GM23338 (cell line): ENCODE results near the gene UHMK1.

Experiments used
- CREB1 ChIP-seq: fragments of 250-450 bp; sonication (Bioruptor Pico); IDR thresholded peaks from 2 replicates; pipeline ENCODE4 v1.5.0; 2020; ENCODE audit warnings: low read depth, mild to moderate bottlenecking, moderate library complexity
- ETS1 ChIP-seq: IDR thresholded peaks from 2 replicates; pipeline ENCODE4 v1.6.1; 2016; ENCODE audit warnings: antibody characterized with exemption
- EZH2 ChIP-seq: fragments of 200-600 bp; sonication (generic); IDR thresholded peaks from one replicate; pipeline ENCODE4 v1.8.0; 2017; ENCODE audit warnings: antibody characterized with exemption, mild to moderate bottlenecking, low read depth; ENCODE audit not compliant: unreplicated experiment
- EZH2phosphoT487 ChIP-seq: fragments of 200-600 bp; sonication (generic); IDR thresholded peaks from one replicate; pipeline ENCODE4 v1.8.1; 2018; ENCODE audit warnings: antibody characterized with exemption; ENCODE audit not compliant: unreplicated experiment
- JUNB ChIP-seq: IDR thresholded peaks from one replicate; pipeline ENCODE4 v1.6.1; 2016; ENCODE audit warnings: antibody characterized with exemption; ENCODE audit not compliant: unreplicated experiment
- NANOG ChIP-seq: IDR thresholded peaks from 2 replicates; pipeline ENCODE4 v1.6.1; 2016; ENCODE audit warnings: antibody characterized with exemption, borderline replicate concordance
- POLR2AphosphoS5 ChIP-seq: IDR thresholded peaks from 2 replicates; pipeline ENCODE4 v1.6.1; 2016; ENCODE audit warnings: antibody characterized with exemption, low read depth
- REST ChIP-seq: IDR thresholded peaks from one replicate; pipeline ENCODE4 v1.6.1; 2018; ENCODE audit warnings: antibody characterized with exemption; ENCODE audit not compliant: unreplicated experiment
- STAT1 ChIP-seq: IDR thresholded peaks from one replicate; pipeline ENCODE4 v1.6.1; 2016; ENCODE audit warnings: antibody characterized with exemption; ENCODE audit not compliant: unreplicated experiment
- ZNF114 ChIP-seq: fragments of 250-450 bp; sonication (Bioruptor Pico); IDR thresholded peaks from 2 replicates; pipeline ENCODE4 v1.5.0; 2020; ENCODE audit warnings: mild to moderate bottlenecking, moderate library complexity
- ZNF331 ChIP-seq: fragments of 250-450 bp; sonication (Bioruptor Pico); IDR thresholded peaks from 2 replicates; pipeline ENCODE4 v1.5.0; 2020; ENCODE audit warnings: low read depth, mild to moderate bottlenecking, moderate library complexity
- TF ChIP-seq, protein P1 (sequence below), 2 experiments: fragments of 200-600 bp in 1 of 2; sonication (generic) in 1 of 2; conservative IDR thresholded peaks; 2 replicates each; pipeline versions ENCODE4 v1.5.1 to v1.6.1; 2016 to 2017; ENCODE audit warnings: antibody characterized with exemption in 2 of 2, low read depth in 2 of 2, mild to moderate bottlenecking in 2 of 2, moderate library complexity in 1 of 2

- TF ChIP-seq, protein P1, sequence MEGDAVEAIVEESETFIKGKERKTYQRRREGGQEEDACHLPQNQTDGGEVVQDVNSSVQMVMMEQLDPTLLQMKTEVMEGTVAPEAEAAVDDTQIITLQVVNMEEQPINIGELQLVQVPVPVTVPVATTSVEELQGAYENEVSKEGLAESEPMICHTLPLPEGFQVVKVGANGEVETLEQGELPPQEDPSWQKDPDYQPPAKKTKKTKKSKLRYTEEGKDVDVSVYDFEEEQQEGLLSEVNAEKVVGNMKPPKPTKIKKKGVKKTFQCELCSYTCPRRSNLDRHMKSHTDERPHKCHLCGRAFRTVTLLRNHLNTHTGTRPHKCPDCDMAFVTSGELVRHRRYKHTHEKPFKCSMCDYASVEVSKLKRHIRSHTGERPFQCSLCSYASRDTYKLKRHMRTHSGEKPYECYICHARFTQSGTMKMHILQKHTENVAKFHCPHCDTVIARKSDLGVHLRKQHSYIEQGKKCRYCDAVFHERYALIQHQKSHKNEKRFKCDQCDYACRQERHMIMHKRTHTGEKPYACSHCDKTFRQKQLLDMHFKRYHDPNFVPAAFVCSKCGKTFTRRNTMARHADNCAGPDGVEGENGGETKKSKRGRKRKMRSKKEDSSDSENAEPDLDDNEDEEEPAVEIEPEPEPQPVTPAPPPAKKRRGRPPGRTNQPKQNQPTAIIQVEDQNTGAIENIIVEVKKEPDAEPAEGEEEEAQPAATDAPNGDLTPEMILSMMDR (conservative IDR thresholded peaks at IDR 0.05; ENCODE audit: low read depth in 2 of 2): no peak
- no peak for TF ChIP-seq REST
- TF ChIP-seq EZH2: no peak
- TF ChIP-seq ZNF331 (CRISPR knock-in tag): no peak
- TF ChIP-seq EZH2phosphoT487: no peak
- TF ChIP-seq POLR2AphosphoS5: no peak
- no peak for TF ChIP-seq JUNB
- no peak for TF ChIP-seq CREB1 (CRISPR knock-in tag)
- TF ChIP-seq ZNF114 (CRISPR knock-in tag): no peak
- TF ChIP-seq ETS1: no peak
- no peak for TF ChIP-seq NANOG
- TF ChIP-seq STAT1: no peak
Observed at GRCh38 chr1:162456323-162456722, 41.3 kb upstream of the UHMK1 start.
